ENCODE measurements around the gene PCDHGA1.

DNA sequence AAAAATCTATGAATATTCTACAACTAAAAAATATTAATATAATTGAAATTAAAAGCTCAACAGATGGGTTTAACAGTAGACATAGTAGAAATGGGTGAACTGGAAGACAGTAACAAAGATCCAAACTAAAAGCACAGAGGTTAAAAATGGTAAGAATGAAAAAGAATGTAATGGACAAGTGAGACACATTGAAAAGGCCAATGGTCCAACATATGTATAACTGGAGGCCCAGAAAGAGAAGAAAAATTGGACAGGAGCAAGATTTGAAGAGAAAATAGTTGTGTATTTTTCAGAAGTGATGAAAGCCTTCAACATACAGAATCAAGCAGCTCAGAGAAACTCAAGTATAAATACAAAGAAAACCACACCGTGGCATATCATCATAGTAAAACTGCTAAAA, 217.2 kb downstream of the PCDHGA1 start:
- TF ChIP-seq CTCF (optimal IDR thresholded peaks at IDR 0.05 in 1 of 3, IDR thresholded peaks at IDR 0.05 in 1 of 3, conservative IDR thresholded peaks at IDR 0.05 in 1 of 3; ENCODE audit: extremely low read depth in 1 of 3, insufficient read depth in 2 of 3, low read length in 3 of 3) (no peak), EZH2 (IDR thresholded peaks at IDR 0.05; ENCODE audit: low read length) (no peak)

Measured in keratinocyte (primary cell).